Stimulated activated CD4-positive, alpha-beta T cell treated with anti-CD3 and anti-CD28 coated beads, Interleukin-2, amount 100 ng/mL, for 48 hours (primary cell): ENCODE measurements around the gene LRP5.
"Not testable (repeated sequence)": the region's sequence is repeated elsewhere in the genome, so short reads cannot be mapped to it uniquely, and the experiment has no call there.

Experiments
- DNase-seq, 2 donors: peaks; one replicate each; pipeline ENCODE4 v3.0.0-alpha.2; 2020

The LRP5 gene

DNA sequence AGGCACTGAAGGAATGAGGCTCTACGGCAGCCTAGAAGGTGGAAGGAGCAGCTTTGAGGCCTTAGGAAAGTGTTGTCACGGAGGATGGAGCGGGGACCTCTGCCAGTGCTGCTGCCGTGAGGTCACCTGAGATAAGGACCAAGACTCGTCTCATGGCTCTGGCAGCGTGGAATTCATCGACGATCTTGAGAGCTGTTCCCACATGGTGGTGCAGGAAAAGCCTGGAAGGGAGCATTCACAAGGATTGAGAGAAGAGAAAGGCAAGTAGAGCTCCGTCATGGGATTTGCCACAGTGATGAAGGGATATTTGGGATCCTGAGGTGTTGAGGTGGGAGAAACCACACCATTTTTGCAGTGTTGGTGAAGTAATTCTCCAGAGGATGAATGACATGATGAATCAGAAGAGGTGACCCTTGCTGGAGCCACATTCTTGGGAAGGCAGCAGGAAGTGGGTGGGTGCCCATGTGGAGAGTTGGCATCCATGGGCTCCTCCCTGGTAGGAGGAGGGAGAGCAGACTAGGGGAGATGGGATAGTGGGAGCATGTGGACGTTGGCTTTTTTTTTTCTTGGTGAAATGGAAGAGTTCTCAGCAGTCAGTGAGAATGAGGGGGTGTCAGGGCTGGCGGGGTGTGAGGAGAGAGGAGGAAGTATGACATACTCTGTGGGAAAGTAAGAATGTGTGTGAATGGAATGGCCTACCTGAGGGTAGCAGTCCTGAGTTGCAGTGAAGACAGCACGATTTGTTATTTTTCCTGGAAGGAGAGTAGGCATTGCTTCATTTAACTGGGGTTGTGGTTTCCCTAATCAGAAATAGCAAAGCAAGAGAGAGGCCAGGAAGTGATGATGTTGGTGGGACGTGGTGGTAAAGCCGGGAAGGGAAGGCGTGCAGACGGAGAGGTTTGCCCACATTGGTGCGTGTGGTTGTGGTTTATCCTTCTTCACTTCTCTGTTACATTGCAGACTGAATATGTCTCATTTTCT lies 159.3 kb downstream of the LRP5 start:
- peak; percentile 35 to 41 for DNase-seq

DNA sequence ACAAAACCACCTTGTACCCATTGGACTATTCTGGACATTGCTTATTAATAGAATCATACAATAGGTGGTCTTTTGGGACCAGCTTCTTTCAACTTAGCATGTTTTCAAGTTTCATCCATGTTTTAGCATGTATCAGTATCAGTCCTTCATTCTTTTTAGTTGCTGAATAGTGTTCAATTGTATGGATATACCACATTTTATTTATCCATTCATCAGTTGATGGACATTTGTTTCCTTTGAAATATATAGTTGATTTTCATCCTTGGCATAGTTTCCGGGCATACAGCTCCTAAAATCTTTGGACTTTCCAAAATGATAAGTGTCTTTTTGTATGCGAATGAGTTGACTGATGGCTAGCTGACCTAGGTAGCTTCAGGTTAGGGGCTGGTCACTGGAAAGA lies 160.4 kb downstream of the LRP5 start:
- DNase-seq = no peak

DNA sequence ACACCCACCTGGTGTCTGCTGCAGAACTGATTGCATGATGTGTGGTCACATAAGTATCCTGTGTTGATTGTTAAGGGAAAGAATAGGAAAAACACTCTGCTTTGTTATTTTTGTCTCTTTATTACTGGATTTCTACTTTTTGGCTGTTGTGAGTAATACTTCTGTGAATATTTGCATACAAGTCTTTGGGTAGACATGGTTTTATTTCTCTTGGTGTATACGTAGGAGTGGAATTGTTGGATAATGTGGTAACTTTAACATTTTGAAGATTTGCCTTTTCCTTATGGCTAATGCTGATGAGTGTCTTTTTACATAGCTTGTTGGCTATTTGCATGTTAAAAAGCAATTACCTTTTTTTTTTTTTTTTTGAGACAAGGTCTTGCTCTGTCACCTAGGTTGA lies 161.3 kb downstream of the LRP5 start:
- no peak for DNase-seq

GRCh38 chr11:68475626-68476025 lies 163.2 kb downstream of the LRP5 start:
- DNase-seq = not testable (repeated sequence)

- no peak for DNase-seq
Measured at GRCh38 chr11:68479390-68479789, 167.0 kb downstream of the LRP5 start.

- no peak for DNase-seq
Measured at GRCh38 chr11:68480193-68480592, 167.8 kb downstream of the LRP5 start.

GRCh38 chr11:68480852-68481510 lies 168.6 kb downstream of the LRP5 start:
- no peak for DNase-seq

DNA sequence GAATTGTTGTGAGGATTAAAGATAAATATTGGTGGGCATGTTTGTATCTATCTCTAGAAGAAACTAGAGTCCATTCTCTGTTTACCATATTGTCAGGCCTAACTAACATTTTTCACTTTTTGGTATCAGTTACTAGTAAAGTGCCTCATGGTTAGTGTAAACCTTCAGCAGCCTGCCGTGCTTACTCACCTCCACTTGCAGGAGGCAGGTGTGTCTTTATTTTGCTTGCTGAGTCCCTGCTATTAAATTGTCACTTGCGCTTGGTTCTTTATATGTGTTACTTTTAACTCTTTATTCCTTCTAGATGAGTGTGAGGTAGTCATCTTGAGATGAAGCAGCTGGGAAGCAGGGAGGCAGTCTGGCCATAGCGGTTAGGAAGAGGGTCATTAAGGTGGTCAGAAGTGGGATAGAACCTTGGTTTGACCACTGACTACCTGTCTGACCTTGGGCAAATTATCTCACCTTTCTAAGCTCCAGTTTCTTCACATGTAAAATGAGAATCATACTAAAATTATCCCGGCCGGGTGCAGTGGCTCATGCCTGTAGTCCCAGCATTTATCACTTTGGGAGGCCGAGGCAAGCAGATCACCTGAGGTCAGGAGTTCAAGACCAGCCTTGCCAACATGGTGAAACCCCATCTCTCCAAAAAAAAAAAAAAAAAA lies 169.3 kb downstream of the LRP5 start:
- no peak for DNase-seq

DNA sequence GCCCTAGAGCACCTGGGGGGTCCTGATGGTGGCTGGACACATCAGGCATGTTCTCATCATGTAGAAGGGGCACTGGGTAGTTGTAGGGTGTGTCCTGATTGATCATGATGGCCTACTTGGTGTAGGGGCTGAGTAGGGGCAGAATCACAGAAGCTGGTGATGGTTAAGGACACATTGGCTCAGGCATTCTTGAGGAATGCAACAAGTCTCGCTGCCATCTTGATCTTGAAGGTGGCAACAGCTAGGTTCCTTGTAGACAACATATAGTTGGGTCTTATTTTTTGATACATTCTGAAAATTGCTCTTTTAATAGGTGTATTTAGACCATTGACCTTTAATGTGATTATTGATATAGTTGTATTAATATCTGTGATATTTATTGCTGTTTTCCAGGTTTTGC lies 176.2 kb downstream of the LRP5 start:
- DNase-seq = no peak

GRCh38 chr11:68495220-68495729 lies 182.9 kb downstream of the LRP5 start:
- DNase-seq = no peak

DNA sequence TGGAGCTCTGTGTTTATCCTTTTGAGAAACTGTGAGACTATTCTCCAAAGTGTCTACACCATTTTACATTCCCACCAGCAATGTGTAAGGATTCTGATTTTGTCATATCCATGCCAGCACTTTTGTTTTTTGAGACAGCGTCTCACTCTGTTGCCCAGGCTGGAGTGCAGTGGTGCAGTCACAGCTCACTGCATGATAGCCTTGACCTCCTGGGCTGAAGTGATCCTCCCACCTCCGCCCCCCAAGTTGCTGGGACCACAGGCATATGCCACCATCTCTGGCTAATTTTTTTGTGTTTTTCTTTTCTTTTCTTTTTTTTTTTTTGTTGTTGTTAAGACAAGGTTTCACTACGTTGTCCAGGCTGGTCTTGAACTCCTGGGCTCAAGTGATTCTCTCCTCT lies 183.5 kb downstream of the LRP5 start:
- DNase-seq = no peak

DNA sequence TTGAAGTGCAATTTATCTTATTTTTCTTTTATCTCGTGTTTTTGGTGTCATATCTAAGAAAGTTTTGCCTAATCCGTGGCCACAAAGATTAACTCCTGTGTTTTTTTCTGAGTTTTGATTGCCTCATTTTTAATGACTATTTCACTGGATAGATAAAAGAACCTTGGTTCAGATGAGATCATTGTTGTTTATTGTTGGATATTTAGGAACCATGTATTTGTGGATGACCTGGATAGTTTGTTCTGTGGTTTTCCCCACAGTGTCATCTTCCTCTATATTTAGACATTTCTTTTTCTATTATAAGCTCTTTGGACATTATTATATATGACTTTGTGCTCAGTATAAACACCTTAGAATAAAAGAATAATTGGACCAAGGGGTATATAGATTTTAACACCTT lies 185.4 kb downstream of the LRP5 start:
- DNase-seq = no peak

GRCh38 chr11:68498321-68498720 lies 185.9 kb downstream of the LRP5 start:
- no peak for DNase-seq
